GM10248 (cell line): Measurements from ENCODE around the gene CTSW.

Source experiments
- CTCF ChIA-PET: fragments of 300-600 bp; sonication (Branson Sonifier 250); formaldehyde crosslinking; extraction: SDS; loops from one replicate; lab custom pipeline; 2021; ENCODE audit warnings: antibody characterized with exemption; lab: Yijun Ruan, JAX
- POLR2A ChIA-PET: fragments of 350-650 bp; sonication (Branson Sonifier 250); formaldehyde crosslinking; extraction: SDS; loops from one replicate; lab custom pipeline; 2020; ENCODE audit warnings: antibody characterized with exemption; lab: Yijun Ruan, JAX
- DNase-seq: peaks from one replicate; pipeline ENCODE4 v3.0.0; 2012; ENCODE audit errors: extremely low spot score
- TF ChIP-seq, protein P1 (sequence below): IDR thresholded peaks from 2 replicates; pipeline ENCODE4 v1.5.1; 2012; ENCODE audit warnings: mild to moderate bottlenecking, low read depth; ENCODE audit errors: extremely low read depth, missing control alignments, control extremely low read depth

The CTSW gene

DNA sequence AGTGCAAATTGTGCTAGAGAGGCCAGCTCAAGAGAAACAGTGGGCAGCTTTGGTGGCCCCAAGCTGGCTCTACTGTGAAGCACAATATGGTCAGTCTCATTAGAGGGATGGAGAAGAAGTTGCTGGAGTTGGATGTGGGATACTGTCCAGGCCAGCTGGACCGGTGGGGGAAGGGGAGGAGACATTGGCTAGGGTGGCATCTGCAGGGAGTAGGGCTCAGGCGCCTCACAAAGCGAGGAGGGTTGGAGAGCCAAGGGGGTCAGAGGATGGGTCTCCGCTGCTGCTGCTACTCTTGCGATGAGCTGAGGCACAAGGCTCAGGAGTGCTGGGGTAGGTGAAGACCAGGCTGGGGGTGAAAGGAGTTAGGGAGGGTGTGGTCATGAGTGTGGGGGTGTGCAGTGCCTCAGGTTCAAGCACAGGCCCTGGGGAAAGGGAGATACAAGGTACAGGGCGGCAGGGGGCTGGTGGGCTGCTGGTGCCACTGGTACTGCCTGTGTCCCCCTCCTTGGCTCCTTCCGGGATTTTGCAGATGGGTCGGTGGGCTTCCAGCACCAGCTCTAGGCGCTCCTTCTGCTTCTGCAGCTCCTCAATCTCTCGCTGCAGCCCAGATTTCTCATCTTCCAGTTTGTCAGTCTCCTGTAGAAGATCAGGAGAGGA is 13.2 kb downstream of the CTSW start:
- TF ChIP-seq, protein P1, sequence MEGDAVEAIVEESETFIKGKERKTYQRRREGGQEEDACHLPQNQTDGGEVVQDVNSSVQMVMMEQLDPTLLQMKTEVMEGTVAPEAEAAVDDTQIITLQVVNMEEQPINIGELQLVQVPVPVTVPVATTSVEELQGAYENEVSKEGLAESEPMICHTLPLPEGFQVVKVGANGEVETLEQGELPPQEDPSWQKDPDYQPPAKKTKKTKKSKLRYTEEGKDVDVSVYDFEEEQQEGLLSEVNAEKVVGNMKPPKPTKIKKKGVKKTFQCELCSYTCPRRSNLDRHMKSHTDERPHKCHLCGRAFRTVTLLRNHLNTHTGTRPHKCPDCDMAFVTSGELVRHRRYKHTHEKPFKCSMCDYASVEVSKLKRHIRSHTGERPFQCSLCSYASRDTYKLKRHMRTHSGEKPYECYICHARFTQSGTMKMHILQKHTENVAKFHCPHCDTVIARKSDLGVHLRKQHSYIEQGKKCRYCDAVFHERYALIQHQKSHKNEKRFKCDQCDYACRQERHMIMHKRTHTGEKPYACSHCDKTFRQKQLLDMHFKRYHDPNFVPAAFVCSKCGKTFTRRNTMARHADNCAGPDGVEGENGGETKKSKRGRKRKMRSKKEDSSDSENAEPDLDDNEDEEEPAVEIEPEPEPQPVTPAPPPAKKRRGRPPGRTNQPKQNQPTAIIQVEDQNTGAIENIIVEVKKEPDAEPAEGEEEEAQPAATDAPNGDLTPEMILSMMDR = no peak
- ChIA-PET POLR2A (interaction anchor here (0.8 to 1.4 kb wide), 3 partner anchors 8 to 33 kb away, joined by 3 to 7 read pairs (median 4); no protein-coding TSS in a partner anchor), CTCF (interaction anchor here (0.7 to 19.3 kb wide), 9 partner anchors 10 to 112 kb away, joined by 3 to 535 read pairs (median 4); partner anchors contain the start of genes AP5B1, C11orf68, CFL1 and CTSW)
- no peak for DNase-seq

DNA sequence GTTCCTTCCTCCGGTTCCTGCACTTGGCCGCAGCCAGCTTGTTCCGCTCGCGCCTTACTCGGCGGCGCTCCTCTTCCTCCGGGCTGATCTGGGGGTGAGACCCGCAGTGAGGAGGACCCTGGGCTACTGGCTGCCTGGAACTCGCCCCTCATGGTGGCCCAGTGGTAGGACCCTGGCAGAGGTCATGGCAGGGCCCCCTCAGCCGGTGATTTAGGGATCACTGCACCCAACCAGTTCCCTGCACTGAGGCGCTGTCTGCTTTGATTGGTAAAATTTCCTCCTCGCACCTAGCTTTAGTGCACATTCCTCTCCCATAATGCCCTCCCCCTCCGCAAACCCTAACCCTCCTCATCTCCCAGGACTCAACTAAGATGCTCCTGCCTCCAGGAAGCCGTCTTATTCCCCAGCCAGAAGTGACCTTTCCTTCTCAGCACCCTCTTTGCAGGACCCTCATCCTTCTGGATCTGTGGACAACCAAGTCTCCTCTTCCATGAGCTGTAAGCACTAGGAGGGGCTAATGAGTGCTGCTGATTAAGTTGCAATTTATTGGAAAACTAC is 14.5 kb downstream of the CTSW start:
- TF ChIP-seq, protein P1 = no peak
- DNase-seq = no peak
- CTCF ChIA-PET = interaction anchor here (1.1 to 19.3 kb wide), 5 partner anchors 9 to 94 kb away, joined by 3 to 535 read pairs (median 80); partner anchors contain the start of genes CFL1, CTSW, EFEMP2 and FIBP
- POLR2A ChIA-PET = no interaction called here

DNA sequence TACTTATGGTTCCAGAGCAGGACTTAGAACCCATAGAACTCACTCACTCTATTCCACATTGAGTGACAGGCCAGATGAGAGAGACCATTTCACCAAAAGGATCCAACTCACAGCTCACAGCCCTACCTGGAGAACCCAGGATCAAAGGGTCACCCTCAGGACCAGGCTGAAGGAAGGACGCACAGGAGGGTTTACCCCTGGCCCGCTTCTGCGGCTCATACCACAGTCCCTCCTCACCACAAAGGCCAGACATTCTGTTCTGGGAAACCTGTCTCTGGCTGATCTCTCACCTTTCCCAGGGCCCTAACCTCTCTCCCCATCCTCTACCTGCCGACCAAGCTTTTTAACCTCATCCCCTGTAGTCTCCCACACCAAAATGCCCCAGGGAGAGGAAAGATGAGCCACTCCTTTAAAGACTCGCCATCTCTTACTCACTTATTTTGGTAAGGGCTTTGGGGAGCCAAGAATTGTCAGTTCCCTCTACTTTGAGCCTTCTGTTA is 15.9 kb downstream of the CTSW start:
- TF ChIP-seq, protein P1 = no peak
- DNase-seq = no peak
- ChIA-PET CTCF (interaction anchor here (1.0 to 14.6 kb wide), 6 partner anchors 11 to 93 kb away, joined by 3 to 199 read pairs (median 3); partner anchors contain the start of genes CTSW, FIBP and MUS81), POLR2A (interaction anchor here (0.6 to 0.7 kb wide), 2 partner anchors 715 to 922 kb away, joined by 6 to 9 read pairs; no protein-coding TSS in a partner anchor)

DNA sequence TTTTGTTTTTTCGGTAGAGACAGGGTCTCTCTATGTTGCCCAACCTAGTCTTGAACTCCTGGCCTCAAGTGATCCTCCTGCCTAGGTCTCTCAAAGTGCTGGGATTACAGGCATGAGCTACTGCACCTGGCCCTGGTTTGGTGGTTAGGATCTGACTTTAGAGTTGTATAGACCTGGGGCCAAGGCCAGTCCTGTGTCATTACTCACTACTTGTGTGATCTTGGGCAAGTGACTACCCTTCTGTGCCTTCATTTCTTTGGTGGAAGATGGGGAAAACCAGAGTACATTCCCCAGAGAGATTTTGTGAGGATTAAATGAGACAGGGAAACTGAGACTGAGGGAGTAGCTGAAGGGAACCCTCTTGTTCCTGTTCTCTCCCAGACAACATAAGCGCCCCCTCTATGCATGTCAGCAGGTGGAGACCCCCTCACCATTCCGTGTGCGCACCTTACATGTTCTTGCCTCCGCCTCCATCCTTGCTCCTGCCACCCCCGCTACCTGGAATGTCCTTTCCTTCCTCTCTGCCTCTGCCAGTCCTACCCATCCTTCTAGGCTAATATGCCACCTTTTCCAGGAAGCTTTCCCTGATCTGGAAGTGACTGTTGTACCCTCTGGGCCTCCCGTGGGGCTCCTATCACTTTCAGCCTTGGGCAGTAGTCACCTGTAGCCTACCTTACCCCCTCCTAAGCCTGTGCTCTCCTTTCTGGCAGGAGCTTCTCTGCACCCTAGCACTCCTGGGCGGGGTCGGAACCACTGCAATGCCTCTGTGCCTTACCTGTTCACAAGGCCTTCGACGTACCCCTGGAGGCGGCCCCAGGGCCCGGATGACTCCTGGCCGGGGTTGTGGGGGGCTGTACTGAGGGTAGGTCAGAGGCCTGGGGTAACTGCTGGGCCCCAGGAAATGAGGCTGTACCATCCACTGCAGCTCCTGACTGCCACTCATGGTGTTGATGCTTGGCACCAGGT is 16.7 kb downstream of the CTSW start:
- TF ChIP-seq, protein P1 = no peak
- ChIA-PET POLR2A (interaction anchor here (0.6 kb wide), 2 partner anchors 72 to 922 kb away, joined by 3 to 9 read pairs; no protein-coding TSS in a partner anchor), CTCF (interaction anchor here (1.0 to 14.6 kb wide), 7 partner anchors 10 to 149 kb away, joined by 3 to 199 read pairs (median 3); partner anchors contain the start of genes CTSW, FIBP and MUS81)
- no peak for DNase-seq

DNA sequence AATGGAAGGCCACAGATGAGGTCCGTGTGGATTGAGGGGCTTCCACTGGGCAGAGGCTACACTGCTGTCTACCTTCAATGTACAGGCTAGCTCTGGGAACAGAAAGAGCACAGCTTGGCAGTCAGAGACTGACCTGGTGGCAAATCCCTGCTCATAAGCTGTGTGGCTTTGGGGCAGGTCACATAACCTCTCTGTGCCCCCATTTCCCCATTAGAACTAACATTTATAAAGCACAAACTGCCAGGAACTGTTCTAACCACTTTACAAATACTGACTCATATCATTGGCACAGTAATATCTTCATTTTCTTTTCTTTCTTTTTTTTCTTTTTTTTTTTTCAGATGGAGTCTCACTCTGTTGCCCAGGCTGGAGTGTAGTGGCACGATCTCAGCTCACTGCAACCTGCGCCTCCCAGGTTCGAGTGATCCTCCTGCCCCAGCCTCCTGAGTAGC is 17.4 kb downstream of the CTSW start:
- CTCF ChIA-PET = interaction anchor here (1.1 to 14.6 kb wide), 2 partner anchors 15 to 149 kb away, joined by 3 to 199 read pairs; partner anchors contain the start of genes CTSW and FIBP
- TF ChIP-seq, protein P1 = no peak
- no peak for DNase-seq

More for the DNA sequence above, 17.4 kb downstream of the CTSW start:
- POLR2A ChIA-PET = no interaction called here
